Right lobe of liver (tissue), 6 donors: Measurements from ENCODE around the gene CHN2. TPM values are rescaled to one million over a fixed set of nuclear protein-coding genes. Genes with fewer than 3 reads are reported as not detected.

Source experiments
- ATAC-seq, 4 donors: fragments of 200-7000 bp; cut with Tn5 transposase; one replicate each; pipeline ENCODE4 v1.9.1; 2020; ENCODE audit warnings: mild to moderate bottlenecking in 4 of 4, moderate library complexity in 4 of 4
- DNase-seq, 3 donors: peaks; one replicate each; pipeline ENCODE4 v3.0.0-alpha.2; 2020
- H3K27ac ChIP-seq, 3 donors: fragments of 200-600 bp; one replicate each; pipeline ENCODE4 v1.8.0; 2022
- H3K27me3 ChIP-seq, 2 donors: fragments of 200-600 bp; one replicate each; pipeline ENCODE4 v1.8.0; 2022
- H3K36me3 ChIP-seq, 4 donors: fragments of 200-600 bp; sonication (generic) in 1 of 4; one replicate each; pipeline versions ENCODE4 v1.5.1 to v1.8.0; 2017 to 2022; ENCODE audit warnings: control low read depth in 1 of 4
- H3K4me1 ChIP-seq, 4 donors: fragments of 200-600 bp; sonication (generic) in 1 of 4; one replicate each; pipeline versions ENCODE4 v1.5.1 to v1.8.0; 2017 to 2022; ENCODE audit warnings: control low read depth in 1 of 4
- H3K4me3 ChIP-seq, 3 donors: fragments of 200-600 bp; one replicate each; pipeline ENCODE4 v1.8.0; 2022
- H3K9me3 ChIP-seq, 4 donors: fragments of 200-600 bp; sonication (generic) in 1 of 4; one replicate each; pipeline versions ENCODE4 v1.5.1 to v1.8.0; 2017 to 2022; ENCODE audit warnings: control low read depth in 1 of 4
- CTCF ChIP-seq, 4 donors: fragments of 200-600 bp in 3 of 4; fragments of 450-650 bp in 1 of 4; IDR thresholded peaks; one replicate each; pipeline versions ENCODE4 v1.5.1 to v1.8.0; 2016 to 2022; ENCODE audit warnings: antibody characterized with exemption in 4 of 4, mild to moderate bottlenecking in 2 of 4
- POLR2A ChIP-seq: fragments of 450-650 bp; IDR thresholded peaks from one replicate; pipeline ENCODE4 v1.6.1; 2017; ENCODE audit warnings: antibody characterized with exemption, mild to moderate bottlenecking
- WGBS: methylation state at CpG from one replicate; pipeline ENCODE4 v1.1.6; 2018; ENCODE audit warnings: low coverage, low lambda C conversion rate; ENCODE audit not compliant: insufficient coverage; ENCODE audit errors: missing lambda C conversion rate; 5-methylcytosine and 5-hydroxymethylcytosine counted together
- intact Hi-C, 2 donors: fragments of 100-400 bp; cut with DNase I; formaldehyde crosslinking; loops; one replicate each; pipeline versions ENCODE4 v1.11.2 to v1.14.1; 2022
- total RNA-seq, 6 experiments: library from RNA; depleted of rRNA in 2 of 6; stranded (reverse); fragments of >200 nt in 2 of 6; fragmentation: NEBNext Ultra II Directional in 3 of 6; extraction: Animal tissue kit (Norgen Biotek cat#: 25700) in 3 of 6; gene quantifications; one replicate each; pipeline versions ENCODE4 v1.1.0 to v1.2.4, GENCODE V29; 2016 to 2023
- donor health status: DM: no; HTN: yes; CAD: no.
- donor health status: DM: no; HTN: no; CAD: no.
- donor health status: DM: no; HTN: no; CAD: no.
- donor health status: DM: no; HTN: yes; CAD: no.
- donor health status: DM: no; HTN: yes; CAD: no.

The CHN2 gene
- total RNA-seq, 6 experiments from 2014 or later, result 20.1 to 57.7 (median 31.5) TPM

GRCh38 chr7:29315892-29316270 is 121.3 kb downstream of the CHN2 start:
- Histone ChIP-seq H3K4me3 (no peak overlapping the region), H3K36me3 (peaks cover 0 to 3% (median 0%) of the 10 kb centered on the region in 4 donors), H3K27ac (no peak overlapping the region), H3K4me1 (no peaks in the 10 kb centered on the region), H3K9me3 (no peaks in the 10 kb centered on the region), H3K27me3 (no peaks in the 10 kb centered on the region)
- no peak for DNase-seq
- intact Hi-C loops, result no loop called here
- no peak for ATAC-seq
- WGBS, result 100% methylated on average over 1 of the region's 2 CpGs
- TF ChIP-seq POLR2A, result no peak
- TF ChIP-seq CTCF (IDR thresholded peaks at IDR 0.05), result no peak

GRCh38 chr7:29316926-29317325 is 122.4 kb downstream of the CHN2 start:
- H3K27me3 ChIP-seq, result no peaks in the 10 kb centered on the region
- H3K36me3 ChIP-seq, result peaks cover 0 to 3% (median 0%) of the 10 kb centered on the region in 4 donors
- DNase-seq (no peak), ATAC-seq (no peak)
- H3K4me3 ChIP-seq, result no peak overlapping the region
- no peak for TF ChIP-seq POLR2A
- TF ChIP-seq CTCF (IDR thresholded peaks at IDR 0.05), result no peak
- H3K9me3 ChIP-seq, result no peaks in the 10 kb centered on the region
- intact Hi-C loops, result no loop called here
- H3K4me1 ChIP-seq, result no peaks in the 10 kb centered on the region
- 86% methylated on average over 3 of the region's 3 CpGs for WGBS
- no peak overlapping the region for H3K27ac ChIP-seq

- 80% methylated on average over 6 of the region's 9 CpGs for WGBS
- TF ChIP-seq POLR2A (no peak), CTCF (IDR thresholded peaks at IDR 0.05) (no peak)
- DNase-seq (no peak), ATAC-seq (no peak)
- H3K27me3 ChIP-seq, result no peaks in the 10 kb centered on the region
- H3K4me1 ChIP-seq, result no peaks in the 10 kb centered on the region
- no peak overlapping the region for H3K4me3 ChIP-seq
- intact Hi-C loops, result no loop called here
- no peaks in the 10 kb centered on the region for H3K9me3 ChIP-seq
- no peak overlapping the region for H3K27ac ChIP-seq
- H3K36me3 ChIP-seq, result peaks cover 0 to 3% (median 0%) of the 10 kb centered on the region in 4 donors
These were observed 124.5 kb downstream of the CHN2 start for GRCh38 chr7:29318853-29319718.

GRCh38 chr7:29319719-29320521 is 125.3 kb downstream of the CHN2 start:
- no peak for DNase-seq

More at GRCh38 chr7:29319719-29320521, 125.3 kb downstream of the CHN2 start:
- H3K4me3 ChIP-seq, result no peak overlapping the region
- TF ChIP-seq POLR2A, result no peak
- no peak for TF ChIP-seq CTCF (IDR thresholded peaks at IDR 0.05)
- no peak overlapping the region for H3K27ac ChIP-seq
- no peaks in the 10 kb centered on the region for H3K4me1 ChIP-seq
- WGBS, result 54% methylated on average over 9 of the region's 10 CpGs
- intact Hi-C loops, result no loop called here
- no peaks in the 10 kb centered on the region for H3K9me3 ChIP-seq
- ATAC-seq, result peak; percentile 55 to 81 (median 68)
- H3K36me3 ChIP-seq, result peaks cover 0 to 3% (median 0%) of the 10 kb centered on the region in 4 donors
- no peaks in the 10 kb centered on the region for H3K27me3 ChIP-seq
